Measurements from ENCODE around the gene TEC.

Gene TEC

DNA sequence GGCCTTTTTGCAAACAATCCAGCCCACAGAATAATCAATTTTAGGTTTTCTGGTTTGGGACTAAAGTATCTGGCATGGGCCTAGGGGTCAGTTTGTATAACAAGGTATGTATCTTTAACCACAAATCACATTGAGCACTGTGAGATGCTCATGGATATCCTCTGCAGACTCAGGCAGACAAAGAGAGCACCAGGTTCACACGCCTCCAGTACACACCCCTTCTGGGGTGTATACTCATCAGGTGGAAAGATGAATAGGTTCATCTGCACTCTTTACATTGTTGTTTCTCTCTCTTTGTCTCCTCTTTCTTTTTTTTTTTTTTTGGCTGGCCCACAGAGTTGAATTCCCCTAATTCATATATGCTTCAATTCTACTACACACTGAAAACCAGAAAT lies 21.1 kb downstream of the TEC start:
- Histone ChIP-seq H2AFZ (ENCODE audit: low read length) (no peak overlapping the region), H4K20me1 (ENCODE audit: insufficient read depth, low read length, poor library complexity, severe bottlenecking) (peaks cover 48% of the 10 kb centered on the region), H3K9ac (ENCODE audit: low read depth, low read length, poor library complexity, severe bottlenecking) (no peak overlapping the region), H3K4me3 (ENCODE audit: low read length, poor library complexity, severe bottlenecking) (no peak overlapping the region), H3K79me2 (ENCODE audit: insufficient read depth, low read length) (peaks cover 98% of the 10 kb centered on the region), H3K9me2 (replicated peaks; ENCODE audit: low read depth, low read length) (no peaks in the 10 kb centered on the region), H3F3A (ENCODE audit: low read depth) (no peaks in the 10 kb centered on the region), H3K4me2 (ENCODE audit: low read depth, low read length, poor library complexity, severe bottlenecking) (peak overlapping the region; percentile 45), H3K4me1 (ENCODE audit: insufficient read depth, low read length, poor library complexity, severe bottlenecking) (peaks cover 72% of the 10 kb centered on the region), H3K9me3 (ENCODE audit: insufficient read depth, low read depth, low read length) (no peaks in the 10 kb centered on the region), H3K36me3 (ENCODE audit: insufficient read depth, low read length) (peaks cover 9% of the 10 kb centered on the region), H3K27me3 (ENCODE audit: insufficient read depth, low read length, poor library complexity, severe bottlenecking) (no peaks in the 10 kb centered on the region)
- TF ChIP-seq EZH2phosphoT487 (IDR thresholded peaks at IDR 0.05; ENCODE audit: borderline replicate concordance), result no peak
- TF ChIP-seq CTCF (conservative IDR thresholded peaks at IDR 0.05; ENCODE audit: low read length), result no peak

DNA sequence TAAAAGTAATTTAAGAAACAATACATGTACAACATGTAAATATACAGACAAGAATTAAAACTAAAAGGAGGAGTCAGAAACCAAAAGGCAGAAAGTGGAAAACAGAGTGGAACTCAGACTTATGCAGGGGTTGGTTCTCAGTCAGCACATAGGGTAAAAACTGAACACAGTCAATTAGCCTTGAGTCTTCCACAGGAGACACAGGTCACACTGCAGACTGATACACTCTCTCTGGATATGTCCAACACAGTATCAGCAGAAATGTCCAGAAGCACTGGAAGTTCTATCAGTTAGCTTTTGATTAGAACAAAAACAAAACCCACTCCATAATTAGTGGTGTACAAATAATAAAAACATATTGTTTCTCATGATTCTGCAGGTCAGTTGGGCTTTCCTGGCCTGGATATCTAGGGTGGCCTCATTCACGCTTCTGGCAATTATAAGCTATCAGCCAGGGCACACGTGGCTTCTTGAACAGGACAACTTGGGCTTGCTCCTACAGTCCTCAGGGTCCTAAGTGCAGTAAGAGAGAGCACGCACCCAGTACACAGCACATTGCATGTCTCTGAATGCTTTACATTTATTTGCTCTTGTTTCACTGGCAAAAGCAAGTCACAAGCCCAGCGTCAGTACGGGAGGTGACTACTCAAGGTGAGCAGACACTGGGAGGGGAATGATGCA lies 21.6 kb downstream of the TEC start:
- TF ChIP-seq EZH2phosphoT487 (IDR thresholded peaks at IDR 0.05; ENCODE audit: borderline replicate concordance), result no peak
- TF ChIP-seq CTCF (conservative IDR thresholded peaks at IDR 0.05; ENCODE audit: low read length), result no peak
- peak overlapping the region; percentile 45 for H3K4me2 ChIP-seq (ENCODE audit: low read depth, low read length, poor library complexity, severe bottlenecking)

DNA sequence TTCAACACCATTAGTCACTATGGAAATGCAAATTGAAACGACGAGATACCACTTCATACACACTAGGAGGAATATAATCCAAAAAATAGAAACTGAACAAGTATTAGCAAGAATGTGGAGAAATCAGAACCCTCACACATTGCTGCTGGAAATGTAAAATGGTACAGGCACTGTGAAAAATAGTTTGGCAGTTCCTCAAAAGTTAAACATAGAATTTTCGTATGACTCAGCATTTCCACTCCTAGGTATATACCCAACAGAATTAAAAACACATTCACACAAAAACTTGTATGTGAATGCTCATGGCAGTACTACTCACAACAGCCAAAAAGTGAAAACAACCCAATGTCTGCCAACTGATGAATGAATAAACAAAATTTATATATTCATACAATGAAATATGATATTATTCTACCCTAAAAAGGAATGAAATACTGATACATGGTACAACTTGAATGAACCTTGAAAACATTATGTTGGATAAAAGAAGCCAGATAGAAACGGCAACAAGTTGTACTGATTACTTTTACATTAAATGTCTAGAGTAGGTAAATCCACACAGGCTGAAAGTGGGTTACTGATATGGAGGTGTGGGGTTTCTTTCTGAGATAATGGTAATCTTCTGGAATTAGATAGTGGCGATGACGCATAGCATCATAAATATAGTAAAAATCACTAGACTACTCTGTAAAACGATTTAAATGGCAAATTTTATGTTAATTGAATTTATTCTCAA lies 22.3 kb downstream of the TEC start:
- Histone ChIP-seq H3K9ac (ENCODE audit: low read depth, low read length, poor library complexity, severe bottlenecking) (peak overlapping the region; percentile 23), H3K27me3 (ENCODE audit: insufficient read depth, low read length, poor library complexity, severe bottlenecking) (no peaks in the 10 kb centered on the region), H3K4me1 (ENCODE audit: insufficient read depth, low read length, poor library complexity, severe bottlenecking) (peaks cover 77% of the 10 kb centered on the region), H3K36me3 (ENCODE audit: insufficient read depth, low read length) (peaks cover 9% of the 10 kb centered on the region), H4K20me1 (ENCODE audit: insufficient read depth, low read length, poor library complexity, severe bottlenecking) (peaks cover 37% of the 10 kb centered on the region), H3K4me3 (ENCODE audit: low read length, poor library complexity, severe bottlenecking) (no peak overlapping the region), H3K4me2 (ENCODE audit: low read depth, low read length, poor library complexity, severe bottlenecking) (peak overlapping the region; percentile 45), H2AFZ (ENCODE audit: low read length) (no peak overlapping the region), H3K9me2 (replicated peaks; ENCODE audit: low read depth, low read length) (no peaks in the 10 kb centered on the region), H3F3A (ENCODE audit: low read depth) (0 out of 2 replicates have a peak, but pooled peaks cover 6% of the 10 kb centered on the region), H3K9me3 (ENCODE audit: insufficient read depth, low read depth, low read length) (no peaks in the 10 kb centered on the region), H3K79me2 (ENCODE audit: insufficient read depth, low read length) (peaks cover 97% of the 10 kb centered on the region)
- TF ChIP-seq EZH2phosphoT487 (IDR thresholded peaks at IDR 0.05; ENCODE audit: borderline replicate concordance) (no peak), CTCF (conservative IDR thresholded peaks at IDR 0.05; ENCODE audit: low read length) (no peak)

More for the DNA sequence above, 21.6 kb downstream of the TEC start:
- Histone ChIP-seq H3F3A (ENCODE audit: low read depth) (0 out of 2 replicates have a peak, but pooled peaks cover 1% of the 10 kb centered on the region), H3K9me3 (ENCODE audit: insufficient read depth, low read depth, low read length) (no peaks in the 10 kb centered on the region), H3K9me2 (replicated peaks; ENCODE audit: low read depth, low read length) (no peaks in the 10 kb centered on the region), H4K20me1 (ENCODE audit: insufficient read depth, low read length, poor library complexity, severe bottlenecking) (peaks cover 44% of the 10 kb centered on the region), H3K9ac (ENCODE audit: low read depth, low read length, poor library complexity, severe bottlenecking) (peak overlapping the region; percentile 23), H3K79me2 (ENCODE audit: insufficient read depth, low read length) (peaks cover 98% of the 10 kb centered on the region), H3K27me3 (ENCODE audit: insufficient read depth, low read length, poor library complexity, severe bottlenecking) (no peaks in the 10 kb centered on the region), H3K36me3 (ENCODE audit: insufficient read depth, low read length) (peaks cover 9% of the 10 kb centered on the region), H3K4me1 (ENCODE audit: insufficient read depth, low read length, poor library complexity, severe bottlenecking) (peaks cover 74% of the 10 kb centered on the region), H2AFZ (ENCODE audit: low read length) (no peak overlapping the region), H3K4me3 (ENCODE audit: low read length, poor library complexity, severe bottlenecking) (no peak overlapping the region)

Measured in Loucy (cell line).